Gastrocnemius medialis (tissue), 4 donors: ENCODE results near the gene NUCKS1. TPM values are rescaled to one million over a fixed set of nuclear protein-coding genes. Genes with fewer than 3 reads are reported as not detected.

Experiments
- ATAC-seq, 2 donors: fragments of 150-250 bp; one replicate each; pipeline ENCODE4 v1.9.1; 2016
- DNase-seq, 2 donors: peaks; one replicate each; pipeline ENCODE4 v3.0.0-alpha.2; 2019
- H3K27ac ChIP-seq, 4 donors: fragments of 200-600 bp; sonication (generic); 1 replicate in 1 of 4; 2 replicates in 3 of 4; pipeline ENCODE4 v1.5.1; 2016 to 2018; ENCODE audit warnings: mild to moderate bottlenecking in 2 of 4, moderate library complexity in 1 of 4
- H3K27me3 ChIP-seq, 3 donors: fragments of 200-600 bp; sonication (generic) in 2 of 3; 1 replicate in 1 of 3; 2 replicates in 2 of 3; pipeline versions ENCODE4 v1.5.1 to v1.6.0; 2016 to 2019; ENCODE audit warnings: mild to moderate bottlenecking in 1 of 3, moderate library complexity in 1 of 3
- H3K36me3 ChIP-seq, 2 donors: fragments of 200-600 bp; sonication (generic) in 1 of 2; one replicate each; pipeline ENCODE4 v1.5.1; 2017 to 2018
- H3K4me1 ChIP-seq, 2 donors: fragments of 200-600 bp; sonication (generic) in 1 of 2; one replicate each; pipeline ENCODE4 v1.5.1; 2016 to 2017; ENCODE audit warnings: mild to moderate bottlenecking in 2 of 2
- H3K4me3 ChIP-seq, 4 donors: fragments of 200-600 bp; sonication (generic) in 3 of 4; 1 replicate in 1 of 4; 2 replicates in 3 of 4; pipeline ENCODE4 v1.5.1; 2016 to 2019; ENCODE audit warnings: mild to moderate bottlenecking in 2 of 4
- H3K9me3 ChIP-seq, 3 donors: fragments of 200-600 bp; sonication (generic) in 2 of 3; 1 replicate in 1 of 3; 2 replicates in 2 of 3; pipeline ENCODE4 v1.5.1; 2016 to 2019
- CTCF ChIP-seq, 5 experiments: fragments of 450-650 bp in 3 of 5; fragments of 200-600 bp in 2 of 5; sonication (generic) in 2 of 5; IDR thresholded peaks in 4 of 5; conservative IDR thresholded peaks in 1 of 5; 1 replicate in 4 of 5; 2 replicates in 1 of 5; pipeline ENCODE4 v1.5.1; 2016 to 2019; ENCODE audit warnings: antibody characterized with exemption in 5 of 5, mild to moderate bottlenecking in 3 of 5, moderate library complexity in 3 of 5
- POLR2A ChIP-seq, 2 donors: fragments of 450-650 bp; IDR thresholded peaks; one replicate each; pipeline ENCODE4 v1.6.1; 2017; ENCODE audit warnings: antibody characterized with exemption in 2 of 2, mild to moderate bottlenecking in 2 of 2, moderate library complexity in 2 of 2
- in situ Hi-C, 4 donors: fragments of 200-750 bp; cut with MboI; loops; one replicate each; pipeline versions ENCODE4 v1.15.0 to v1.8.0; 2017; ENCODE audit warnings: low sequenced_read_pairs in 4 of 4
- intact Hi-C: fragments of 100-400 bp; cut with DNase I; formaldehyde crosslinking; loops from one replicate; pipeline ENCODE4 v1.15.1; 2023; ENCODE audit warnings: low total_unique reads
- total RNA-seq, 4 donors: library from RNA; depleted of rRNA; stranded (reverse); fragments of >200 nt; gene quantifications; one replicate each; pipeline versions ENCODE4 v1.1.0 to v1.2.3, GENCODE V29; 2016

The NUCKS1 gene
- total RNA-seq, 4 donors from 2014 or later: 45.5 to 69.7 (median 62.6) TPM

DNA sequence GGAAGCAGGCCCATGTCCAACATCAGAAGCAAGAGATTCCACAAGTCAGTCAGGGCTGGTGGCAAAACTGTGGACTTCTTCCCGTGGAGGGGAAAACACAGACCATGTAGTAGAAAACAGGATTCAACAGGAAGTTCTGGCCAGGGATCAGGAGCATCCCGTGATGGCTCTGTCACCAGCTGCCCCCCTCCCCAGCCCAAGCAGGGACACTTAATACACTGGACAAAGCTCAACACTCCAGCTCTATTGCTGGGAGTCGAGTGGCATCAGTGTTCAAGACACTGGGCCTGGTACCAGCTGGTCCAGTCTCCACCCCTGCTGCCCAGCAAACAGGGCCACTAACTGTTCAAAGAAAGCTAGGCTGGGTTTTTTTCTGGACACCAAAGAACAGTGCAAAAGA lies 73.4 kb downstream of the NUCKS1 start:
- intact Hi-C loops: no loop called here
- peak; percentile 33 to 57 for ATAC-seq

GRCh38 chr1:205676002-205676401 lies 74.0 kb downstream of the NUCKS1 start:
- intact Hi-C loops: no loop called here
- no peak for TF ChIP-seq POLR2A (IDR thresholded peaks at IDR 0.05)
- no peak for TF ChIP-seq CTCF (IDR thresholded peaks at IDR 0.05 in 4 of 5, conservative IDR thresholded peaks at IDR 0.05 in 1 of 5)
- H3K36me3 ChIP-seq: no peaks in the 10 kb centered on the region
- no peak overlapping the region for H3K4me3 ChIP-seq
- H3K9me3 ChIP-seq: no peaks in the 10 kb centered on the region
- H3K27ac ChIP-seq: peak overlapping the region; percentile 6 to 58 (median 23)
- peaks cover 5 to 24% of the 10 kb centered on the region in 2 donors for H3K4me1 ChIP-seq
- no peak for DNase-seq
- peaks cover 0 to 6% (median 0%) of the 10 kb centered on the region in 3 donors for H3K27me3 ChIP-seq
- in situ Hi-C loops: no loop called here
- no peak for ATAC-seq

More for the DNA sequence above, 73.4 kb downstream of the NUCKS1 start:
- peaks cover 0 to 6% (median 0%) of the 10 kb centered on the region in 3 donors for H3K27me3 ChIP-seq
- in situ Hi-C loops: no loop called here
- peak overlapping the region; percentile 6 to 58 (median 26) for H3K27ac ChIP-seq
- TF ChIP-seq CTCF (IDR thresholded peaks at IDR 0.05 in 4 of 5, conservative IDR thresholded peaks at IDR 0.05 in 1 of 5): no peak
- no peak for TF ChIP-seq POLR2A (IDR thresholded peaks at IDR 0.05)
- H3K36me3 ChIP-seq: no peaks in the 10 kb centered on the region
- no peaks in the 10 kb centered on the region for H3K9me3 ChIP-seq
- DNase-seq: peak in 1 of 2 donors; percentile 56
- H3K4me1 ChIP-seq: peaks cover 5 to 24% of the 10 kb centered on the region in 2 donors
- no peak overlapping the region for H3K4me3 ChIP-seq

DNA sequence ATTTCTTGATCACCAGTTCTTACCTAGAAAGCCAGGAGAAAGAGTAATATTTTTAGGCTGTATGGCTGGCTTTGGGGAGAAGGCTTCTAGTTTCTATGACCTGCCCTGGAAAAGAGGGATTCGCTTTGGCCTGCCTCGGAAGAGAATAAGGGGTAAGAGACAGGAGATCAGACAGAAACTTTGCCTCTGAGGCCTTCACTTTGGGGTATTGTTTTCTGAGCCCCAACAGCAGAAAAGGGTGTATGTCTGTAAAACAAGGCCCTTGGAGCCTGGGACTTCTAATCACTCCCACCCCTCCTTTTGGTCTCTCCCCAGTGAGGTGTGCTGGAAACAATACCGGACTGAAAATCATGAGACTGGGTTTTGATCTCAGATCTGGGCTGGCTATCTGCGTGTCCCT lies 74.7 kb downstream of the NUCKS1 start:
- intact Hi-C loops: no loop called here
- Histone ChIP-seq H3K9me3 (no peaks in the 10 kb centered on the region), H3K27ac (no peak overlapping the region), H3K36me3 (no peaks in the 10 kb centered on the region), H3K4me1 (peaks cover 8 to 24% of the 10 kb centered on the region in 2 donors), H3K4me3 (no peak overlapping the region), H3K27me3 (peaks cover 0 to 6% (median 0%) of the 10 kb centered on the region in 3 donors)
- ATAC-seq (no peak), DNase-seq (no peak)
- in situ Hi-C loops: no loop called here
- TF ChIP-seq CTCF (IDR thresholded peaks at IDR 0.05 in 4 of 5, conservative IDR thresholded peaks at IDR 0.05 in 1 of 5): no peak
- TF ChIP-seq POLR2A (IDR thresholded peaks at IDR 0.05): no peak

- intact Hi-C loops (no loop called here), in situ Hi-C loops (loop anchor here in 1 of 4 donors (25.0 kb wide), 1 partner anchor 314 kb away; no protein-coding TSS in a partner anchor)
- H3K27me3 ChIP-seq: no peaks in the 10 kb centered on the region
- ATAC-seq: no peak
- H3K9me3 ChIP-seq: no peaks in the 10 kb centered on the region
- DNase-seq: no peak
- H3K36me3 ChIP-seq: no peaks in the 10 kb centered on the region
- H3K4me1 ChIP-seq: peaks cover 7 to 14% of the 10 kb centered on the region in 2 donors
- no peak for TF ChIP-seq POLR2A (IDR thresholded peaks at IDR 0.05)
- TF ChIP-seq CTCF (IDR thresholded peaks at IDR 0.05 in 4 of 5, conservative IDR thresholded peaks at IDR 0.05 in 1 of 5): no peak
- H3K27ac ChIP-seq: no peak overlapping the region
- no peak overlapping the region for H3K4me3 ChIP-seq
These were observed 77.0 kb downstream of the NUCKS1 start for GRCh38 chr1:205672970-205673369.

GRCh38 chr1:205672395-205672889 lies 77.5 kb downstream of the NUCKS1 start:
- Histone ChIP-seq H3K4me3 (no peak overlapping the region), H3K27ac (no peak overlapping the region), H3K27me3 (no peaks in the 10 kb centered on the region), H3K9me3 (no peaks in the 10 kb centered on the region), H3K4me1 (peaks cover 7 to 14% of the 10 kb centered on the region in 2 donors), H3K36me3 (no peaks in the 10 kb centered on the region)
- DNase-seq (no peak), ATAC-seq (no peak)
- intact Hi-C loops: no loop called here
- in situ Hi-C loops: loop anchor here in 1 of 4 donors (25.0 kb wide), 1 partner anchor 315 kb away; no protein-coding TSS in a partner anchor
- TF ChIP-seq POLR2A (IDR thresholded peaks at IDR 0.05): no peak
- no peak for TF ChIP-seq CTCF (IDR thresholded peaks at IDR 0.05 in 4 of 5, conservative IDR thresholded peaks at IDR 0.05 in 1 of 5)
